HepG2 (cell line): Measurements from ENCODE around the gene ASXL1. TPM values are rescaled to one million over a fixed set of nuclear protein-coding genes. Genes with fewer than 3 reads are reported as not detected.

Experiments used
- CERS6 ChIP-seq: sonication (generic); formaldehyde crosslinking; IDR thresholded peaks from 2 replicates; pipeline ENCODE4 v1.5.0; 2020; ENCODE audit warnings: missing genetic modification reagents
- FUBP1 ChIP-seq: sonication (generic); formaldehyde crosslinking; IDR thresholded peaks from 2 replicates; pipeline ENCODE4 v1.5.1; 2020; ENCODE audit warnings: missing genetic modification reagents, mild to moderate bottlenecking, borderline replicate concordance
- KDM3A ChIP-seq: IDR thresholded peaks from 2 replicates; pipeline ENCODE4 v1.6.1; 2018; ENCODE audit warnings: low read depth, missing compliant biosample characterization
- KLF16 ChIP-seq, 2 experiments: sonication (generic) in 1 of 2; formaldehyde crosslinking in 1 of 2; IDR thresholded peaks; 2 replicates each; pipeline versions ENCODE4 v1.6.1 to v1.8.0; 2016 to 2023; ENCODE audit warnings: missing genetic modification reagents in 2 of 2, missing compliant biosample characterization in 1 of 2
- MXD3 ChIP-seq: IDR thresholded peaks from 2 replicates; pipeline ENCODE4 v1.6.1; 2016; ENCODE audit warnings: mild to moderate bottlenecking, missing biosample characterization, missing genetic modification reagents
- MYPOP ChIP-seq: sonication (generic); formaldehyde crosslinking; IDR thresholded peaks from 2 replicates; pipeline ENCODE4 v1.8.1; 2023; ENCODE audit warnings: mild to moderate bottlenecking, moderate library complexity, missing genetic modification reagents
- RNF219 ChIP-seq: sonication (generic); formaldehyde crosslinking; IDR thresholded peaks from 2 replicates; pipeline ENCODE4 v1.5.0; 2020; ENCODE audit warnings: mild to moderate bottlenecking, missing genetic modification reagents
- SP5 ChIP-seq: IDR thresholded peaks from 2 replicates; pipeline ENCODE4 v1.6.1; 2016; ENCODE audit warnings: low read depth, borderline replicate concordance
- TEAD2 ChIP-seq: sonication (generic); formaldehyde crosslinking; IDR thresholded peaks from 2 replicates; pipeline ENCODE4 v1.9.0; 2021; ENCODE audit warnings: missing genetic modification reagents
- ZBTB33 ChIP-seq: sonication (generic); formaldehyde crosslinking; IDR thresholded peaks from 2 replicates; pipeline ENCODE4 v1.4.0; 2020; ENCODE audit warnings: missing genetic modification reagents
- ZNF225 ChIP-seq: sonication (generic); formaldehyde crosslinking; IDR thresholded peaks from 2 replicates; pipeline ENCODE4 v1.4.0; 2020; ENCODE audit warnings: mild to moderate bottlenecking, missing genetic modification reagents
- ZNF362 ChIP-seq: sonication (generic); formaldehyde crosslinking; IDR thresholded peaks from 2 replicates; pipeline ENCODE4 v1.4.0; 2020; ENCODE audit warnings: missing genetic modification reagents, mild to moderate bottlenecking, borderline replicate concordance
- ZNF367 ChIP-seq: sonication (generic); formaldehyde crosslinking; IDR thresholded peaks from 2 replicates; pipeline ENCODE4 v1.4.0; 2020; ENCODE audit warnings: missing genetic modification reagents, borderline replicate concordance
- ZNF512 ChIP-seq: sonication (generic); formaldehyde crosslinking; IDR thresholded peaks from 2 replicates; pipeline ENCODE4 v1.4.0; 2020; ENCODE audit warnings: mild to moderate bottlenecking, missing genetic modification reagents
- ZNF549 ChIP-seq: sonication (generic); formaldehyde crosslinking; IDR thresholded peaks from 2 replicates; pipeline ENCODE4 v1.5.0; 2020; ENCODE audit warnings: missing genetic modification reagents
- ZNF598 ChIP-seq: sonication (generic); formaldehyde crosslinking; IDR thresholded peaks from 2 replicates; pipeline ENCODE4 v1.5.1; 2020; ENCODE audit warnings: mild to moderate bottlenecking, missing genetic modification reagents, borderline replicate concordance
- polyA plus RNA-seq, 8 experiments: library from polyadenylated mRNA; depleted of rRNA in 3 of 8; stranded (reverse) in 7 of 8; unstranded in 1 of 8; fragments of >200 nt; fragmentation: Illumina TruSeq in 4 of 8; extraction: Trizol in 4 of 8; gene quantifications; 2 replicates each; pipeline versions ENCODE4 v1.2.1 to v1.2.3, GENCODE V29; 2011 to 2016; ENCODE audit warnings: low read depth in 4 of 8, missing spikeins in 1 of 8, mixed read lengths in 1 of 8; ENCODE audit not compliant: insufficient read depth in 1 of 8
- total RNA-seq, 5 experiments: library from RNA; depleted of rRNA; stranded (reverse); fragments of >200 nt; fragmentation: Illumina TruSeq; extraction: Trizol; gene quantifications; 2 replicates each; pipeline ENCODE4 v1.2.3, GENCODE V29; 2016; ENCODE audit warnings: low read depth in 1 of 5

ASXL1 gene
- total and polyA plus RNA-seq, 2 of the 13 experiments (the other 11 are each of a cell fraction or from before 2014, with no cell fraction given) = 62.1 to 74.8 TPM

GRCh38 chr20:32446301-32447100, 88.4 kb downstream of the ASXL1 start (continued):
- peak; percentile 29; the same call in 1 of the 2 replicates for TF ChIP-seq ZNF225 (CRISPR knock-in tag)
- no peak for TF ChIP-seq MYPOP
- TF ChIP-seq ZNF367 (CRISPR knock-in tag) = no peak
- 0 out of 2 replicates have a peak, but pooled peaks have one; percentile 52 for TF ChIP-seq ZNF598 (CRISPR knock-in tag)
- no peak for TF ChIP-seq SP5 (CRISPR knock-in tag)
- no peak for TF ChIP-seq CERS6 (CRISPR knock-in tag)
- TF ChIP-seq ZBTB33 (CRISPR knock-in tag) = peak; percentile 48; the same call in 1 of the 2 replicates
- TF ChIP-seq ZNF362 (CRISPR knock-in tag) = no peak
- TF ChIP-seq KLF16 (CRISPR knock-in tag; IDR thresholded peaks at IDR 0.05) = no peak
- no peak for TF ChIP-seq MXD3
- TF ChIP-seq ZNF512 (CRISPR knock-in tag) = no peak
- no peak for TF ChIP-seq KDM3A (CRISPR knock-in tag)
- TF ChIP-seq TEAD2 (CRISPR knock-in tag) = no peak
- no peak for TF ChIP-seq RNF219 (CRISPR knock-in tag)
- no peak for TF ChIP-seq ZNF549 (CRISPR knock-in tag)
- TF ChIP-seq FUBP1 = 0 out of 2 replicates have a peak, but pooled peaks have one; percentile 56
